ENCODE data around the gene ADGRL1. TPM values are rescaled to one million over a fixed set of nuclear protein-coding genes. Genes with fewer than 3 reads are reported as not detected.

The ADGRL1 gene
- polyA plus RNA-seq, 1 donor from 2014 or later: 0.11 TPM

GRCh38 chr19:14165990-14166830, 39.8 kb downstream of the ADGRL1 start:
- H3K27ac Mint-ChIP-seq: peak overlapping the region in 1 of 3 donors; percentile 38
- peak overlapping the region in 3 of 4 donors; percentile 70 to 93 (median 87) for H3K4me3 Mint-ChIP-seq
- peaks cover 0 to 2% (median under 1%) of the 10 kb centered on the region in 3 donors for H3K9me3 Mint-ChIP-seq
- peaks cover 8 to 11% (median 10%) of the 10 kb centered on the region in 3 donors for H3K4me1 Mint-ChIP-seq
- H3K27me3 Mint-ChIP-seq: peaks cover 21% of the 10 kb centered on the region
- peaks cover 2% of the 10 kb centered on the region for H3K36me3 Mint-ChIP-seq

- H3K27me3 Mint-ChIP-seq: peaks cover 17% of the 10 kb centered on the region
- H3K36me3 Mint-ChIP-seq: no peaks in the 10 kb centered on the region
- peak overlapping the region in 1 of 4 donors; percentile 17 for H3K4me3 Mint-ChIP-seq
- peaks cover 8 to 11% (median 10%) of the 10 kb centered on the region in 3 donors for H3K4me1 Mint-ChIP-seq
- no peaks in the 10 kb centered on the region for H3K9me3 Mint-ChIP-seq
- no peak overlapping the region for H3K27ac Mint-ChIP-seq
Observed at GRCh38 chr19:14164724-14165493, 41.1 kb downstream of the ADGRL1 start.

GRCh38 chr19:14164082-14164481, 41.9 kb downstream of the ADGRL1 start:
- H3K4me3 Mint-ChIP-seq: no peak overlapping the region

GRCh38 chr19:14162871-14163297, 43.1 kb downstream of the ADGRL1 start:
- peaks cover 17% of the 10 kb centered on the region for H3K27me3 Mint-ChIP-seq
- no peaks in the 10 kb centered on the region for H3K36me3 Mint-ChIP-seq
- no peaks in the 10 kb centered on the region for H3K9me3 Mint-ChIP-seq
- H3K4me1 Mint-ChIP-seq: peaks cover 8 to 10% (median 8%) of the 10 kb centered on the region in 3 donors
- no peak overlapping the region for H3K27ac Mint-ChIP-seq
- no peak overlapping the region for H3K4me3 Mint-ChIP-seq

More at GRCh38 chr19:14164082-14164481, 41.9 kb downstream of the ADGRL1 start:
- Mint-ChIP-seq H3K4me1 (peaks cover 8 to 11% (median 10%) of the 10 kb centered on the region in 3 donors), H3K36me3 (no peaks in the 10 kb centered on the region), H3K27me3 (peaks cover 17% of the 10 kb centered on the region), H3K9me3 (no peaks in the 10 kb centered on the region), H3K27ac (no peak overlapping the region)

GRCh38 chr19:14161305-14161704, 44.7 kb downstream of the ADGRL1 start:
- no peaks in the 10 kb centered on the region for H3K36me3 Mint-ChIP-seq

GRCh38 chr19:14160017-14160703, 45.8 kb downstream of the ADGRL1 start:
- Mint-ChIP-seq H3K36me3 (peaks cover 1% of the 10 kb centered on the region), H3K4me3 (no peak overlapping the region), H3K9me3 (no peaks in the 10 kb centered on the region), H3K27ac (no peak overlapping the region), H3K4me1 (no peaks in the 10 kb centered on the region), H3K27me3 (peaks cover 6% of the 10 kb centered on the region)

More at GRCh38 chr19:14161305-14161704, 44.7 kb downstream of the ADGRL1 start:
- peaks cover under 1% of the 10 kb centered on the region in 3 donors for H3K4me1 Mint-ChIP-seq
- no peak overlapping the region for H3K4me3 Mint-ChIP-seq
- H3K27me3 Mint-ChIP-seq: peaks cover 10% of the 10 kb centered on the region
- H3K9me3 Mint-ChIP-seq: no peaks in the 10 kb centered on the region
- no peak overlapping the region for H3K27ac Mint-ChIP-seq

GRCh38 chr19:14159059-14159458, 46.9 kb downstream of the ADGRL1 start:
- Mint-ChIP-seq H3K9me3 (no peaks in the 10 kb centered on the region), H3K4me3 (no peak overlapping the region), H3K27ac (no peak overlapping the region), H3K27me3 (peaks cover 6% of the 10 kb centered on the region), H3K36me3 (peaks cover 4% of the 10 kb centered on the region), H3K4me1 (no peaks in the 10 kb centered on the region)

GRCh38 chr19:14158276-14159023, 47.5 kb downstream of the ADGRL1 start:
- Mint-ChIP-seq H3K36me3 (peaks cover 4% of the 10 kb centered on the region), H3K27ac (no peak overlapping the region), H3K4me3 (no peak overlapping the region), H3K9me3 (no peaks in the 10 kb centered on the region), H3K27me3 (peaks cover 6% of the 10 kb centered on the region), H3K4me1 (no peaks in the 10 kb centered on the region)

GRCh38 chr19:14156971-14157717, 48.8 kb downstream of the ADGRL1 start:
- H3K4me1 Mint-ChIP-seq: no peaks in the 10 kb centered on the region
- no peaks in the 10 kb centered on the region for H3K27me3 Mint-ChIP-seq
- peaks cover 4% of the 10 kb centered on the region for H3K36me3 Mint-ChIP-seq
- H3K27ac Mint-ChIP-seq: no peak overlapping the region
- H3K4me3 Mint-ChIP-seq: no peak overlapping the region
- H3K9me3 Mint-ChIP-seq: no peaks in the 10 kb centered on the region

GRCh38 chr19:14156122-14156521, 49.8 kb downstream of the ADGRL1 start:
- H3K27me3 Mint-ChIP-seq: no peaks in the 10 kb centered on the region
- H3K27ac Mint-ChIP-seq: no peak overlapping the region
- no peaks in the 10 kb centered on the region for H3K9me3 Mint-ChIP-seq
- no peak overlapping the region for H3K4me3 Mint-ChIP-seq
- no peaks in the 10 kb centered on the region for H3K4me1 Mint-ChIP-seq
- peaks cover 6% of the 10 kb centered on the region for H3K36me3 Mint-ChIP-seq

- peaks cover 6% of the 10 kb centered on the region for H3K36me3 Mint-ChIP-seq
- no peaks in the 10 kb centered on the region for H3K27me3 Mint-ChIP-seq
- no peak overlapping the region for H3K27ac Mint-ChIP-seq
- no peaks in the 10 kb centered on the region for H3K4me1 Mint-ChIP-seq
- H3K9me3 Mint-ChIP-seq: no peaks in the 10 kb centered on the region
- H3K4me3 Mint-ChIP-seq: no peak overlapping the region
Observed at GRCh38 chr19:14155371-14155770, 50.6 kb downstream of the ADGRL1 start.

GRCh38 chr19:14152713-14153112, 53.3 kb downstream of the ADGRL1 start:
- peaks cover 9 to 11% (median 10%) of the 10 kb centered on the region in 3 donors for H3K4me1 Mint-ChIP-seq
- no peaks in the 10 kb centered on the region for H3K27me3 Mint-ChIP-seq
- H3K4me3 Mint-ChIP-seq: no peak overlapping the region
- peaks cover 8% of the 10 kb centered on the region for H3K36me3 Mint-ChIP-seq
- H3K27ac Mint-ChIP-seq: no peak overlapping the region
- no peaks in the 10 kb centered on the region for H3K9me3 Mint-ChIP-seq

GRCh38 chr19:14150770-14151661, 55.0 kb downstream of the ADGRL1 start:
- Mint-ChIP-seq H3K27ac (no peak overlapping the region), H3K4me1 (peaks cover 9 to 11% (median 11%) of the 10 kb centered on the region in 3 donors), H3K9me3 (no peaks in the 10 kb centered on the region), H3K27me3 (no peaks in the 10 kb centered on the region), H3K36me3 (peaks cover 8% of the 10 kb centered on the region), H3K4me3 (peak overlapping the region in 1 of 4 donors; percentile 17)
